ENCODE measurements around the gene SRSF6. TPM values are rescaled to one million over a fixed set of nuclear protein-coding genes. Genes with fewer than 3 reads are reported as not detected.
"Not testable (repeated sequence)": the region's sequence is repeated elsewhere in the genome, so short reads cannot be mapped to it uniquely, and the experiment has no call there.

SRSF6 gene
- total and polyA plus RNA-seq, 2 experiments from 2014 or later, result 31.0 to 90.7 TPM

- H3K9me3 ChIP-seq (ENCODE audit: low read depth), result no peaks in the 10 kb centered on the region
- no peaks in the 10 kb centered on the region for H3K79me2 ChIP-seq
- TF ChIP-seq EZH2 (IDR thresholded peaks at IDR 0.05; ENCODE audit: borderline replicate concordance), result no peak
- DNase-seq (ENCODE audit: low spot score), result no peak
- H3K4me2 ChIP-seq, result no peak overlapping the region
- H3K36me3 ChIP-seq (replicated peaks; ENCODE audit: insufficient read depth, low read depth), result no peaks in the 10 kb centered on the region
- no peak overlapping the region for H3K27ac ChIP-seq
- H3K4me1 ChIP-seq (ENCODE audit: insufficient read depth), result no peaks in the 10 kb centered on the region
- WGBS (ENCODE audit: low lambda C conversion rate, missing lambda C conversion rate), result 78% methylated on average over 6 of the region's 6 CpGs
- H2AFZ ChIP-seq, result no peak overlapping the region
- H3K27me3 ChIP-seq, result no peaks in the 10 kb centered on the region
- no peaks in the 10 kb centered on the region for H3K9me2 ChIP-seq (replicated peaks; ENCODE audit: insufficient read depth)
- H4K20me1 ChIP-seq (ENCODE audit: insufficient read depth, poor library complexity, severe bottlenecking), result no peaks in the 10 kb centered on the region
- no peak overlapping the region for H3K4me3 ChIP-seq
Measured at GRCh38 chr20:43446361-43446879, 11.3 kb upstream of the SRSF6 start.

GRCh38 chr20:43448431-43448747 lies 9.3 kb upstream of the SRSF6 start:
- not testable (repeated sequence) for H3K79me2 ChIP-seq; H3K9me2 ChIP-seq (replicated peaks; ENCODE audit: insufficient read depth); H3K27me3 ChIP-seq; H4K20me1 ChIP-seq (ENCODE audit: insufficient read depth, poor library complexity, severe bottlenecking); H3K9me3 ChIP-seq (ENCODE audit: low read depth); DNase-seq (ENCODE audit: low spot score); H3K27ac ChIP-seq; H2AFZ ChIP-seq; H3K4me3 ChIP-seq; H3K36me3 ChIP-seq (replicated peaks; ENCODE audit: insufficient read depth, low read depth); H3K4me1 ChIP-seq (ENCODE audit: insufficient read depth); H3K4me2 ChIP-seq
- 27% methylated on average over 3 of the region's 4 CpGs for WGBS (ENCODE audit: low lambda C conversion rate, missing lambda C conversion rate)

GRCh38 chr20:43448748-43449535 lies 8.8 kb upstream of the SRSF6 start:
- DNase-seq (ENCODE audit: low spot score), result peak; percentile 68
- H3K9me2 ChIP-seq (replicated peaks; ENCODE audit: insufficient read depth), result no peaks in the 10 kb centered on the region
- H3K27me3 ChIP-seq, result no peaks in the 10 kb centered on the region
- no peaks in the 10 kb centered on the region for H4K20me1 ChIP-seq (ENCODE audit: insufficient read depth, poor library complexity, severe bottlenecking)
- TF ChIP-seq EZH2 (IDR thresholded peaks at IDR 0.05; ENCODE audit: borderline replicate concordance) (no peak), CTCF (IDR thresholded peaks at IDR 0.05; ENCODE audit: poor library complexity) (peak; percentile 65), EZH2phosphoT487 (IDR thresholded peaks at IDR 0.05; ENCODE audit: low read depth, severe bottlenecking, unreplicated experiment) (no peak)
- H3K4me2 ChIP-seq, result no peak overlapping the region
- no peak overlapping the region for H3K27ac ChIP-seq
- no peak overlapping the region for H3K4me3 ChIP-seq
- no peaks in the 10 kb centered on the region for H3K9me3 ChIP-seq (ENCODE audit: low read depth)
- WGBS (ENCODE audit: low lambda C conversion rate, missing lambda C conversion rate), result 24% methylated on average over 9 of the region's 9 CpGs
- H3K4me1 ChIP-seq (ENCODE audit: insufficient read depth), result no peaks in the 10 kb centered on the region
- H3K79me2 ChIP-seq, result no peaks in the 10 kb centered on the region
- no peak overlapping the region for H2AFZ ChIP-seq
- no peaks in the 10 kb centered on the region for H3K36me3 ChIP-seq (replicated peaks; ENCODE audit: insufficient read depth, low read depth)

- 83% methylated on average over 14 of the region's 14 CpGs for WGBS (ENCODE audit: low lambda C conversion rate, missing lambda C conversion rate)
Measured at GRCh38 chr20:43450841-43451799, 6.6 kb upstream of the SRSF6 start.

More at GRCh38 chr20:43450841-43451799, 6.6 kb upstream of the SRSF6 start:
- H3K27me3 ChIP-seq, result no peaks in the 10 kb centered on the region
- DNase-seq (ENCODE audit: low spot score), result no peak
- H3K9me2 ChIP-seq (replicated peaks; ENCODE audit: insufficient read depth), result no peaks in the 10 kb centered on the region
- TF ChIP-seq EZH2phosphoT487 (IDR thresholded peaks at IDR 0.05; ENCODE audit: low read depth, severe bottlenecking, unreplicated experiment) (no peak), CTCF (IDR thresholded peaks at IDR 0.05; ENCODE audit: poor library complexity) (no peak), EZH2 (IDR thresholded peaks at IDR 0.05; ENCODE audit: borderline replicate concordance) (no peak)
- H3K4me2 ChIP-seq, result no peak overlapping the region
- H3K36me3 ChIP-seq (replicated peaks; ENCODE audit: insufficient read depth, low read depth), result no peaks in the 10 kb centered on the region
- no peak overlapping the region for H3K4me3 ChIP-seq
- H3K79me2 ChIP-seq, result no peaks in the 10 kb centered on the region
- no peak overlapping the region for H3K27ac ChIP-seq
- H2AFZ ChIP-seq, result no peak overlapping the region
- no peaks in the 10 kb centered on the region for H3K4me1 ChIP-seq (ENCODE audit: insufficient read depth)
- H4K20me1 ChIP-seq (ENCODE audit: insufficient read depth, poor library complexity, severe bottlenecking), result no peaks in the 10 kb centered on the region
- no peaks in the 10 kb centered on the region for H3K9me3 ChIP-seq (ENCODE audit: low read depth)
